HepG2 (cell line): Measurements from ENCODE around the gene CFAP97D1. TPM values are rescaled to one million over a fixed set of nuclear protein-coding genes. Genes with fewer than 3 reads are reported as not detected.

Experiments
- FOXO1 ChIP-seq: sonication (generic); formaldehyde crosslinking; IDR thresholded peaks from 2 replicates; pipeline ENCODE4 v1.4.0; 2020; ENCODE audit warnings: missing genetic modification reagents
- HES4 ChIP-seq: sonication (generic); formaldehyde crosslinking; IDR thresholded peaks from 2 replicates; pipeline ENCODE4 v1.9.0; 2021; ENCODE audit warnings: mild to moderate bottlenecking, missing genetic modification reagents, borderline replicate concordance
- HOXD1 ChIP-seq: sonication (generic); formaldehyde crosslinking; IDR thresholded peaks from 2 replicates; pipeline ENCODE4 v1.5.0; 2020; ENCODE audit warnings: missing genetic modification reagents
- ZKSCAN5 ChIP-seq: sonication (generic); formaldehyde crosslinking; IDR thresholded peaks from 2 replicates; pipeline ENCODE4 v1.5.1; 2020; ENCODE audit warnings: mild to moderate bottlenecking, missing genetic modification reagents
- ZNF850 ChIP-seq: sonication (generic); formaldehyde crosslinking; conservative IDR thresholded peaks from 2 replicates; pipeline ENCODE4 v1.9.0; 2021; ENCODE audit warnings: mild to moderate bottlenecking, missing genetic modification reagents
- polyA plus RNA-seq, 8 experiments: library from polyadenylated mRNA; depleted of rRNA in 3 of 8; stranded (reverse) in 7 of 8; unstranded in 1 of 8; fragments of >200 nt; fragmentation: Illumina TruSeq in 4 of 8; extraction: Trizol in 4 of 8; gene quantifications; 2 replicates each; pipeline versions ENCODE4 v1.2.1 to v1.2.3, GENCODE V29; 2011 to 2016; ENCODE audit warnings: low read depth in 4 of 8, missing spikeins in 1 of 8, mixed read lengths in 1 of 8; ENCODE audit not compliant: insufficient read depth in 1 of 8
- total RNA-seq, 5 experiments: library from RNA; depleted of rRNA; stranded (reverse); fragments of >200 nt; fragmentation: Illumina TruSeq; extraction: Trizol; gene quantifications; 2 replicates each; pipeline ENCODE4 v1.2.3, GENCODE V29; 2016; ENCODE audit warnings: low read depth in 1 of 5
- TF ChIP-seq, protein P1 (sequence below): sonication (generic); formaldehyde crosslinking; IDR thresholded peaks from 2 replicates; pipeline ENCODE4 v1.5.1; 2020; ENCODE audit warnings: mild to moderate bottlenecking, moderate library complexity, missing genetic modification reagents
- TF ChIP-seq, protein P2 (sequence below): sonication (generic); formaldehyde crosslinking; IDR thresholded peaks from 2 replicates; pipeline ENCODE4 v1.4.0; 2020; ENCODE audit warnings: mild to moderate bottlenecking, low read depth, missing genetic modification reagents
- TF ChIP-seq, protein P3 (sequence below), 2 experiments: sonication (generic) in 1 of 2; formaldehyde crosslinking in 1 of 2; IDR thresholded peaks; 2 replicates each; pipeline versions ENCODE4 v1.6.1 to v1.9.0; 2014 to 2022; ENCODE audit warnings: antibody characterized with exemption in 1 of 2, borderline replicate concordance in 1 of 2, inconsistent platforms in 1 of 2, low read depth in 1 of 2, missing genetic modification reagents in 1 of 2
- TF ChIP-seq, protein P4 (sequence below): sonication (generic); formaldehyde crosslinking; IDR thresholded peaks from 2 replicates; pipeline ENCODE4 v1.4.0; 2020; ENCODE audit warnings: missing genetic modification reagents; ENCODE audit errors: not compliant biosample characterization
- TF ChIP-seq, protein P5 (sequence below): IDR thresholded peaks from 2 replicates; pipeline ENCODE4 v1.6.1; 2012; ENCODE audit warnings: low read length, improper control_type of control experiment
- TF ChIP-seq, protein P6 (sequence below): sonication (generic); formaldehyde crosslinking; IDR thresholded peaks from 2 replicates; pipeline ENCODE4 v1.4.0; 2020; ENCODE audit warnings: low read depth, mild to moderate bottlenecking, missing genetic modification reagents

The CFAP97D1 gene
- total and polyA plus RNA-seq, 2 of the 13 experiments (the other 11 are each of a cell fraction or from before 2014, with no cell fraction given) = 0.02 TPM; not detected in 1

DNA sequence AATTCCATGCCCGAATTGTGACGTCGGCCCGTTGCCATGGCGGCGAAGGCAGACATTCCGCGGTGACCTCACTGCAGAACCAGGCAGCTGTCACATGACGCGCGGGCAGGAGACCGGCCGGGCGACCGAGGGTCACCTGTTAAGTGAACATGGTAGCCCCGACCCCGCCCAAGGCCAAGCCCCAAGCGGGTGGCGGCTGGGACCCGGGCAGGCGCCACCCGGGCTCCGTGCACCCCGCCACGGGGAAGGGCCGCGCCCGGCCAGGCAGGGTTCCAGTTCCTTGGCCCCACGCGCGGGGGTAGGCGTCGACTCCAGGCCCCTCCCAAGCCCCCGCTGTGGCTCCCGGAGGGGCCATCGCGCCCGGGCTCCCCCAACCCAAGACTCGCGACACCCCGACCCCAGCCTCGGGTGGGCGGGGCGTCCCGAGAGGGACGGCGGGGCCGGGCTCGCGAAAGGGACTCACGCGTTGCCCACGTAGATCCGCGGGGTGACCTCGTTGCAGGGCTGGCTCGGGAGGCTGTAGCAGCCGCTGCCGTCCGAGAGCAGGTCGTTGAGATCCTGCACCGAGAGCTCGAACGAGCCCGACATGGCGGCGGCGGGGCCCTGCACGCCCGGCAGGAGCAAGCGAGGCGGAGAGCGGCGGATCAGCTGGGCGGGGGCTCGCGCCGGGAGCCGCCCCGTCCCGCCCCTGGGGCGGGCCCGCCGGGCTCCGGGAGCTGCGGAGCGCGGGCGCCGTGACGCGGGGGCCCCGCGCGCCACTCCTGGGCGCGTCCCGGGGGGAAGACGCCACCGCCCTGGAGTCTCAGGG, 1.7 kb upstream of the CFAP97D1 start, which contains the start of gene DUSP3 (continued):
- TF ChIP-seq HOXD1 (CRISPR knock-in tag) (peak; percentile 86; the same call in 1 of the 2 replicates), FOXO1 (CRISPR knock-in tag) (no peak; the same call in none of the 2 replicates), ZKSCAN5 (CRISPR knock-in tag) (no peak), HES4 (CRISPR knock-in tag) (peak; percentile 93), ZNF850 (no peak)
- TF ChIP-seq, protein P1, sequence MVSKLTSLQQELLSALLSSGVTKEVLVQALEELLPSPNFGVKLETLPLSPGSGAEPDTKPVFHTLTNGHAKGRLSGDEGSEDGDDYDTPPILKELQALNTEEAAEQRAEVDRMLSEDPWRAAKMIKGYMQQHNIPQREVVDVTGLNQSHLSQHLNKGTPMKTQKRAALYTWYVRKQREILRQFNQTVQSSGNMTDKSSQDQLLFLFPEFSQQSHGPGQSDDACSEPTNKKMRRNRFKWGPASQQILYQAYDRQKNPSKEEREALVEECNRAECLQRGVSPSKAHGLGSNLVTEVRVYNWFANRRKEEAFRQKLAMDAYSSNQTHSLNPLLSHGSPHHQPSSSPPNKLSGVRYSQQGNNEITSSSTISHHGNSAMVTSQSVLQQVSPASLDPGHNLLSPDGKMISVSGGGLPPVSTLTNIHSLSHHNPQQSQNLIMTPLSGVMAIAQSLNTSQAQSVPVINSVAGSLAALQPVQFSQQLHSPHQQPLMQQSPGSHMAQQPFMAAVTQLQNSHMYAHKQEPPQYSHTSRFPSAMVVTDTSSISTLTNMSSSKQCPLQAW = peak; percentile 78; the same call in 1 of the 2 replicates
- TF ChIP-seq, protein P2, sequence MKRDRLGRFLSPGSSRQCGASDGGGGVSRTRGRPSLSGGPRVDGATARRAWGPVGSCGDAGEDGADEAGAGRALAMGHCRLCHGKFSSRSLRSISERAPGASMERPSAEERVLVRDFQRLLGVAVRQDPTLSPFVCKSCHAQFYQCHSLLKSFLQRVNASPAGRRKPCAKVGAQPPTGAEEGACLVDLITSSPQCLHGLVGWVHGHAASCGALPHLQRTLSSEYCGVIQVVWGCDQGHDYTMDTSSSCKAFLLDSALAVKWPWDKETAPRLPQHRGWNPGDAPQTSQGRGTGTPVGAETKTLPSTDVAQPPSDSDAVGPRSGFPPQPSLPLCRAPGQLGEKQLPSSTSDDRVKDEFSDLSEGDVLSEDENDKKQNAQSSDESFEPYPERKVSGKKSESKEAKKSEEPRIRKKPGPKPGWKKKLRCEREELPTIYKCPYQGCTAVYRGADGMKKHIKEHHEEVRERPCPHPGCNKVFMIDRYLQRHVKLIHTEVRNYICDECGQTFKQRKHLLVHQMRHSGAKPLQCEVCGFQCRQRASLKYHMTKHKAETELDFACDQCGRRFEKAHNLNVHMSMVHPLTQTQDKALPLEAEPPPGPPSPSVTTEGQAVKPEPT (CRISPR knock-in tag) = 0 out of 2 replicates have a peak, but pooled peaks have one; percentile 66
- TF ChIP-seq, protein P3, sequence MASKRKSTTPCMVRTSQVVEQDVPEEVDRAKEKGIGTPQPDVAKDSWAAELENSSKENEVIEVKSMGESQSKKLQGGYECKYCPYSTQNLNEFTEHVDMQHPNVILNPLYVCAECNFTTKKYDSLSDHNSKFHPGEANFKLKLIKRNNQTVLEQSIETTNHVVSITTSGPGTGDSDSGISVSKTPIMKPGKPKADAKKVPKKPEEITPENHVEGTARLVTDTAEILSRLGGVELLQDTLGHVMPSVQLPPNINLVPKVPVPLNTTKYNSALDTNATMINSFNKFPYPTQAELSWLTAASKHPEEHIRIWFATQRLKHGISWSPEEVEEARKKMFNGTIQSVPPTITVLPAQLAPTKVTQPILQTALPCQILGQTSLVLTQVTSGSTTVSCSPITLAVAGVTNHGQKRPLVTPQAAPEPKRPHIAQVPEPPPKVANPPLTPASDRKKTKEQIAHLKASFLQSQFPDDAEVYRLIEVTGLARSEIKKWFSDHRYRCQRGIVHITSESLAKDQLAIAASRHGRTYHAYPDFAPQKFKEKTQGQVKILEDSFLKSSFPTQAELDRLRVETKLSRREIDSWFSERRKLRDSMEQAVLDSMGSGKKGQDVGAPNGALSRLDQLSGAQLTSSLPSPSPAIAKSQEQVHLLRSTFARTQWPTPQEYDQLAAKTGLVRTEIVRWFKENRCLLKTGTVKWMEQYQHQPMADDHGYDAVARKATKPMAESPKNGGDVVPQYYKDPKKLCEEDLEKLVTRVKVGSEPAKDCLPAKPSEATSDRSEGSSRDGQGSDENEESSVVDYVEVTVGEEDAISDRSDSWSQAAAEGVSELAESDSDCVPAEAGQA (IDR thresholded peaks at IDR 0.05; ENCODE audit: low read depth) = peak; percentile 90
- TF ChIP-seq, protein P3 (CRISPR knock-in tag; IDR thresholded peaks at IDR 0.05; ENCODE audit: borderline replicate concordance) = peak; percentile 86; the same call in 1 of the 2 replicates
- TF ChIP-seq, protein P4, sequence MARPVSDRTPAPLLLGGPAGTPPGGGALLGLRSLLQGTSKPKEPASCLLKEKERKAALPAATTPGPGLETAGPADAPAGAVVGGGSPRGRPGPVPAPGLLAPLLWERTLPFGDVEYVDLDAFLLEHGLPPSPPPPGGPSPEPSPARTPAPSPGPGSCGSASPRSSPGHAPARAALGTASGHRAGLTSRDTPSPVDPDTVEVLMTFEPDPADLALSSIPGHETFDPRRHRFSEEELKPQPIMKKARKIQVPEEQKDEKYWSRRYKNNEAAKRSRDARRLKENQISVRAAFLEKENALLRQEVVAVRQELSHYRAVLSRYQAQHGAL = no peak
- TF ChIP-seq, protein P5, sequence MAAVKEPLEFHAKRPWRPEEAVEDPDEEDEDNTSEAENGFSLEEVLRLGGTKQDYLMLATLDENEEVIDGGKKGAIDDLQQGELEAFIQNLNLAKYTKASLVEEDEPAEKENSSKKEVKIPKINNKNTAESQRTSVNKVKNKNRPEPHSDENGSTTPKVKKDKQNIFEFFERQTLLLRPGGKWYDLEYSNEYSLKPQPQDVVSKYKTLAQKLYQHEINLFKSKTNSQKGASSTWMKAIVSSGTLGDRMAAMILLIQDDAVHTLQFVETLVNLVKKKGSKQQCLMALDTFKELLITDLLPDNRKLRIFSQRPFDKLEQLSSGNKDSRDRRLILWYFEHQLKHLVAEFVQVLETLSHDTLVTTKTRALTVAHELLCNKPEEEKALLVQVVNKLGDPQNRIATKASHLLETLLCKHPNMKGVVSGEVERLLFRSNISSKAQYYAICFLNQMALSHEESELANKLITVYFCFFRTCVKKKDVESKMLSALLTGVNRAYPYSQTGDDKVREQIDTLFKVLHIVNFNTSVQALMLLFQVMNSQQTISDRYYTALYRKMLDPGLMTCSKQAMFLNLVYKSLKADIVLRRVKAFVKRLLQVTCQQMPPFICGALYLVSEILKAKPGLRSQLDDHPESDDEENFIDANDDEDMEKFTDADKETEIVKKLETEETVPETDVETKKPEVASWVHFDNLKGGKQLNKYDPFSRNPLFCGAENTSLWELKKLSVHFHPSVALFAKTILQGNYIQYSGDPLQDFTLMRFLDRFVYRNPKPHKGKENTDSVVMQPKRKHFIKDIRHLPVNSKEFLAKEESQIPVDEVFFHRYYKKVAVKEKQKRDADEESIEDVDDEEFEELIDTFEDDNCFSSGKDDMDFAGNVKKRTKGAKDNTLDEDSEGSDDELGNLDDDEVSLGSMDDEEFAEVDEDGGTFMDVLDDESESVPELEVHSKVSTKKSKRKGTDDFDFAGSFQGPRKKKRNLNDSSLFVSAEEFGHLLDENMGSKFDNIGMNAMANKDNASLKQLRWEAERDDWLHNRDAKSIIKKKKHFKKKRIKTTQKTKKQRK = no peak
- TF ChIP-seq, protein P6, sequence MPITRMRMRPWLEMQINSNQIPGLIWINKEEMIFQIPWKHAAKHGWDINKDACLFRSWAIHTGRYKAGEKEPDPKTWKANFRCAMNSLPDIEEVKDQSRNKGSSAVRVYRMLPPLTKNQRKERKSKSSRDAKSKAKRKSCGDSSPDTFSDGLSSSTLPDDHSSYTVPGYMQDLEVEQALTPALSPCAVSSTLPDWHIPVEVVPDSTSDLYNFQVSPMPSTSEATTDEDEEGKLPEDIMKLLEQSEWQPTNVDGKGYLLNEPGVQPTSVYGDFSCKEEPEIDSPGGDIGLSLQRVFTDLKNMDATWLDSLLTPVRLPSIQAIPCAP (CRISPR knock-in tag) = no peak; the same call in 1 of the 2 replicates
